Natural killer cell treated with Interleukin-12 subunit alpha and Interleukin-12 subunit beta and Interleukin-15 and Interleukin-18, amount 100 ng/mL, for 72 hours (primary cell): ENCODE results near the gene NF1. TPM values are rescaled to one million over a fixed set of nuclear protein-coding genes. Genes with fewer than 3 reads are reported as not detected.
"Not testable (repeated sequence)": the region's sequence is repeated elsewhere in the genome, so short reads cannot be mapped to it uniquely, and the experiment has no call there.

Experiments used
- ATAC-seq, 2 donors: fragments of 150-1000 bp; cut with Tn5 transposase in 1 of 2; sonication (Bioruptor Pico), chemical (Tn5 transposase) in 1 of 2; 2 replicates each; pipeline ENCODE4 v1.10.0; 2021
- DNase-seq: peaks from one replicate; pipeline ENCODE4 v3.0.0; 2022; ENCODE audit warnings: low spot score
- H3K27ac Mint-ChIP-seq, 2 donors: 1 replicate in 1 of 2; 2 replicates in 1 of 2; pipeline ENCODE4 v1.8.0; 2022; ENCODE audit warnings: mixed read lengths in 2 of 2, mild to moderate bottlenecking in 1 of 2, moderate library complexity in 1 of 2
- H3K27me3 Mint-ChIP-seq, 2 donors: 1 replicate in 1 of 2; 2 replicates in 1 of 2; pipeline ENCODE4 v1.8.0; 2022; ENCODE audit warnings: mixed read lengths in 2 of 2
- H3K36me3 Mint-ChIP-seq: one replicate; pipeline ENCODE4 v1.8.0; 2022; ENCODE audit warnings: mixed read lengths
- H3K4me1 Mint-ChIP-seq, 2 donors: 1 replicate in 1 of 2; 2 replicates in 1 of 2; pipeline ENCODE4 v1.8.0; 2022; ENCODE audit warnings: low read depth in 2 of 2, mixed read lengths in 2 of 2, mild to moderate bottlenecking in 1 of 2
- H3K4me3 Mint-ChIP-seq: one replicate; pipeline ENCODE4 v1.8.0; 2022; ENCODE audit warnings: mixed read lengths
- H3K9me3 Mint-ChIP-seq: 2 replicates; pipeline ENCODE4 v1.8.0; 2022; ENCODE audit warnings: mixed read lengths
- total RNA-seq, 2 donors: library from RNA; stranded (reverse); gene quantifications; one replicate each; pipeline ENCODE4 v1.2.3, GENCODE V29; 2022

NF1 gene
- total RNA-seq, 2 donors from 2014 or later = 34.6 to 45.1 TPM

GRCh38 chr17:31357091-31357490 is 262.3 kb downstream of the NF1 start:
- DNase-seq (no peak), ATAC-seq (no peak)
- H3K36me3 Mint-ChIP-seq = peaks cover 25% of the 10 kb centered on the region
- H3K4me3 Mint-ChIP-seq = no peak overlapping the region
- no peaks in the 10 kb centered on the region for H3K27me3 Mint-ChIP-seq
- H3K27ac Mint-ChIP-seq = no peak overlapping the region
- no peaks in the 10 kb centered on the region for H3K4me1 Mint-ChIP-seq
- H3K9me3 Mint-ChIP-seq = no peaks in the 10 kb centered on the region

DNA sequence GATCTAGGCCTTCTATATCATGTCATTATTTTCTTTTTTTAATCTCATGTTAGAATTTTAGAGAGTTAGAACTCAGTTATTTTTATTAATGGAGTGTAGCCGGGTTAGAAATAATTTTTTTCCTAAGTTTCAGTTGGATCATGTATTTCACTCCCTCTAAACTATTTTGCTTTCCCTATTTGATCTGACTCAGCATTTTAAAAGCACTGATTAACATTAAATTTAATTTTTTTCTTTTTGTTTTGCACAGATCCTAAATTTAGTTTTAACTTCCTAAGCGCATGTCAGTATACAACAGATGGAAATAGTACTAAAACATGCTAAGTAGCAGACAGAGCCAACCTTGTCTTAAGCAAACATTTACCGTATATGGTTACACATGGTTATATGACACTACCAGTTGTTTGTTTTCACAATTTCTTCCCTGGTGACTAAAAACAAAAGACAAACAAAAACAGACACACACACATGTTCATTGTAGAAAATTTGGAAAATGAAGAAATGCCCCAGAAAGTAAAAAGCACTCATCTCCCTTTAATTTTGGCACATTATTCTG is 263.1 kb downstream of the NF1 start:
- no peak overlapping the region for H3K27ac Mint-ChIP-seq
- H3K4me1 Mint-ChIP-seq = no peaks in the 10 kb centered on the region
- peaks cover 25% of the 10 kb centered on the region for H3K36me3 Mint-ChIP-seq
- no peak for DNase-seq
- no peak overlapping the region for H3K4me3 Mint-ChIP-seq
- no peaks in the 10 kb centered on the region for H3K9me3 Mint-ChIP-seq
- no peaks in the 10 kb centered on the region for H3K27me3 Mint-ChIP-seq
- ATAC-seq = no peak

DNA sequence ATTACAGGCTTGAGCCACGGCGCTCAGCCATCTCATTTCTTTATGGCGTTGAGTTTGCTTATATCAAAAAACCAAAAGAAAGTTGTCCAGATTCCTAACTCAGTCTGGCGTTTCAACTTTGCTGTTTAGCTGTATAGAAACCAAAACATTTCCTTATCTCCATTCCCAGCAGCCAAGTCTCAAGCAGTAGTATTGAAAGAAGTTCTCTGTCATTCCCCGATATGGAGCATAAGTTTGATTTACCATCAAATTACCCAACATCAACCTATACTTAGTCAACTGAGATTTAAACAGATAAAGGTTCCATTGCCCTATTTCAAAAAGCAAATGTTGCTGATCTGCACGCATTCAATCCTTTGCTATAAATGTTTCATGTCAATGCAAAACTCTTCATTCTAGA is 269.2 kb downstream of the NF1 start:
- Mint-ChIP-seq H3K4me1 (no peaks in the 10 kb centered on the region), H3K4me3 (no peak overlapping the region), H3K36me3 (peaks cover 14% of the 10 kb centered on the region), H3K9me3 (no peaks in the 10 kb centered on the region), H3K27me3 (no peaks in the 10 kb centered on the region), H3K27ac (no peak overlapping the region)
- no peak for DNase-seq
- ATAC-seq = no peak

- ATAC-seq = no peak
- Mint-ChIP-seq H3K27me3 (no peaks in the 10 kb centered on the region), H3K9me3 (no peaks in the 10 kb centered on the region), H3K4me3 (no peak overlapping the region), H3K4me1 (no peaks in the 10 kb centered on the region), H3K36me3 (peaks cover 2% of the 10 kb centered on the region), H3K27ac (no peak overlapping the region)
- no peak for DNase-seq
Observed at GRCh38 chr17:31366088-31366487, 271.3 kb downstream of the NF1 start.

DNA sequence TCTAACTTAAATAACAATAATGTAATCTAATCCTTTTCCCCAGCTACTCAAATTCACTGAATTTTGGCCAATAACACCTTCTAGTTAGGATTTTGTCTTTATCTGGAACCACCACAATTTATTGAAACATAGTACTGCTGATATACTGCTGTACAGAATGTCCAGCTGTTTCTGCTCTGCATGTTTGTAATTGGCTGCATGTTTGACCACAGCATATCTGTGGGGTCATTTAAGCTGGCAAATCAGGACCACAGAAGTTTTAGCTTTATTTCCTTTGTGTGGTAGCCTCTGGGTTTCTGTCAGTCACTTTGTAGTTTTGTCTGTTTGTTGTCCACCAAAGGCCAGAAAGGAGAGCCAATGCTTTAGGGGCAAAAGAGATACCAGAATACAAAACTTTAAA is 274.5 kb downstream of the NF1 start:
- H3K36me3 Mint-ChIP-seq = no peaks in the 10 kb centered on the region
- DNase-seq (no peak), ATAC-seq (no peak)
- no peak overlapping the region for H3K27ac Mint-ChIP-seq
- H3K9me3 Mint-ChIP-seq = no peaks in the 10 kb centered on the region
- H3K4me3 Mint-ChIP-seq = no peak overlapping the region
- peaks cover 0 to 4% of the 10 kb centered on the region in 2 donors for H3K4me1 Mint-ChIP-seq
- H3K27me3 Mint-ChIP-seq = no peaks in the 10 kb centered on the region

GRCh38 chr17:31371511-31372097 is 276.8 kb downstream of the NF1 start:
- H3K27ac Mint-ChIP-seq = peak overlapping the region in 1 of 2 donors; percentile 10
- no peaks in the 10 kb centered on the region for H3K9me3 Mint-ChIP-seq
- H3K27me3 Mint-ChIP-seq = no peaks in the 10 kb centered on the region
- H3K4me3 Mint-ChIP-seq = no peak overlapping the region
- peaks cover 0 to 4% of the 10 kb centered on the region in 2 donors for H3K4me1 Mint-ChIP-seq
- ATAC-seq (no peak), DNase-seq (no peak)
- no peaks in the 10 kb centered on the region for H3K36me3 Mint-ChIP-seq

DNA sequence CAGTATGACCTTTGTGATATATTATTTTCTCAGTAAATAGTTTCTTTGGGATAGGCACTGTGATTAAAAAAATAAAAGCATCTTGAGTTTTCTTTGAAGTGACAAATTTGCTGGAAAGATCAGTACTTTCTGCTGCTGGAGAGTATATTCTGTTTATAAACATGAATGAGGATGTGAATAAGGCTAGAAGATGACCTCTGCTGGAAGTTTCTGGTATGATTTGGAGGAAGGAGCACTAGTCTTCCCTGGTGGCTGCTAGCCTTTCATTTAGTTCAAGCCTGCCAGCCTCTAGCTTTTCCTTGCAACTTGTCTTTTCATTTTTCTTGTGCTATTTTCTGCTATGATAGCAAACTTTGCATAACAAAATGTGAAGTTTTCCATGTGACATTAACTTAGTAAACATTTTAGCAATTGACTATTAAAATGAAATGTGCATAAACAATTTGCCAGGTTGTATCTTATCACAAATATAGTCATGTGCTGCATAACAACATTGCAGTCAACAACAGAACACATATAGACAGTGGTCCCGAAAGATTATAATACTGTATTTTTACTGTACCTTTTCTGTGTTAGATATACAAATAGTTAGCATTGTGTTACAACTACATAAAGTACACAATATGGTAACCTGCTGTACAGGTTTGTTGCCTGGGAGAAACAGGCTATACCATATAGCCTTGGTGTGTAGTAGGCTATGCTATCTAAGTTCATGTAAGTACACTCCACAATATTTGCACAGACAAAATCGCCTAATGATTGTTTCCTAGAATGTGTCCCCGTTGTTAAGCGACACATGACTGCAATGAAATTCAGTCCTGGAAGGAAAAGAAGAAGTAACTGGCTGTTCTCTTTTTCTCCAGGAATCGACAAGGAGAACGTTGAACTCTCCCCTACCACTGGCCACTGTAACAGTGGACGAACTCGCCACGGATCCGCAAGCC is 278.6 kb downstream of the NF1 start:
- H3K4me3 Mint-ChIP-seq = no peak overlapping the region
- no peak overlapping the region for H3K27ac Mint-ChIP-seq
- peaks cover 0 to 4% of the 10 kb centered on the region in 2 donors for H3K4me1 Mint-ChIP-seq
- H3K27me3 Mint-ChIP-seq = no peaks in the 10 kb centered on the region
- no peaks in the 10 kb centered on the region for H3K9me3 Mint-ChIP-seq
- H3K36me3 Mint-ChIP-seq = peaks cover 4% of the 10 kb centered on the region
- ATAC-seq (no peak), DNase-seq (no peak)

DNA sequence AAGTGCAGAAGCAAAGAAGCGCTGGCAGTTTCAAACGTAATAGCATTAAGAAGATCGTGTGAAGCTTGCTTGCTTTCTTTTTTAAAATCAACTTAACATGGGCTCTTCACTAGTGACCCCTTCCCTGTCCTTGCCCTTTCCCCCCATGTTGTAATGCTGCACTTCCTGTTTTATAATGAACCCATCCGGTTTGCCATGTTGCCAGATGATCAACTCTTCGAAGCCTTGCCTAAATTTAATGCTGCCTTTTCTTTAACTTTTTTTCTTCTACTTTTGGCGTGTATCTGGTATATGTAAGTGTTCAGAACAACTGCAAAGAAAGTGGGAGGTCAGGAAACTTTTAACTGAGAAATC is 279.3 kb downstream of the NF1 start:
- Mint-ChIP-seq H3K9me3 (no peaks in the 10 kb centered on the region), H3K27ac (no peak overlapping the region), H3K4me1 (peaks cover 0 to 4% of the 10 kb centered on the region in 2 donors), H3K4me3 (no peak overlapping the region), H3K27me3 (no peaks in the 10 kb centered on the region), H3K36me3 (peaks cover 4% of the 10 kb centered on the region)
- ATAC-seq (no peak), DNase-seq (no peak)

GRCh38 chr17:31374503-31374902 is 279.7 kb downstream of the NF1 start:
- no peak overlapping the region for H3K27ac Mint-ChIP-seq
- H3K4me1 Mint-ChIP-seq = peaks cover 0 to 4% of the 10 kb centered on the region in 2 donors
- H3K27me3 Mint-ChIP-seq = no peaks in the 10 kb centered on the region
- H3K9me3 Mint-ChIP-seq = no peaks in the 10 kb centered on the region
- DNase-seq = no peak
- H3K4me3 Mint-ChIP-seq = no peak overlapping the region
- peaks cover 4% of the 10 kb centered on the region for H3K36me3 Mint-ChIP-seq
- no peak for ATAC-seq

DNA sequence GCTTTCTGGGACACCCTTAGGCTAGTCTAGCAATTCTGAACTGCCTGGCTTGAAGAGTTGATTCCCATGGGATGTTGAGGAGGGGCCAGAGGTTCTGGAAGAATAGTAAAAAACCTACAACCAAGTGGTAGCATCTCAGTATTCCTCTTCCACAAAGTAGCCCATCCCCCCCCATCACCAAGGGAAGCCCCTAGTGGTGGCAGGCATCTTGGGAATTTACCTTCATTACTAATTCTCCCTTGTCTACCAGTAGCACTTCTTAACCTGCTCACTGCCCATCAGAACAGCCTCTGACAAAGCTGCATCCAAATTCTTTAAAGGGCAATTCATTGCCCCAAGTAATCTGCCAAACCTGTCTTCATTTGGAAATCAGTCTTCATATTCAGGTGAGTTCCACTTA is 283.9 kb downstream of the NF1 start:
- Mint-ChIP-seq H3K36me3 (peaks cover 4% of the 10 kb centered on the region), H3K27ac (no peak overlapping the region), H3K27me3 (no peaks in the 10 kb centered on the region), H3K4me3 (no peak overlapping the region), H3K4me1 (peaks cover 0 to 2% of the 10 kb centered on the region in 2 donors), H3K9me3 (no peaks in the 10 kb centered on the region)
- ATAC-seq = no peak
- DNase-seq = no peak

GRCh38 chr17:31379597-31380205 is 284.9 kb downstream of the NF1 start:
- no peak for ATAC-seq

DNA sequence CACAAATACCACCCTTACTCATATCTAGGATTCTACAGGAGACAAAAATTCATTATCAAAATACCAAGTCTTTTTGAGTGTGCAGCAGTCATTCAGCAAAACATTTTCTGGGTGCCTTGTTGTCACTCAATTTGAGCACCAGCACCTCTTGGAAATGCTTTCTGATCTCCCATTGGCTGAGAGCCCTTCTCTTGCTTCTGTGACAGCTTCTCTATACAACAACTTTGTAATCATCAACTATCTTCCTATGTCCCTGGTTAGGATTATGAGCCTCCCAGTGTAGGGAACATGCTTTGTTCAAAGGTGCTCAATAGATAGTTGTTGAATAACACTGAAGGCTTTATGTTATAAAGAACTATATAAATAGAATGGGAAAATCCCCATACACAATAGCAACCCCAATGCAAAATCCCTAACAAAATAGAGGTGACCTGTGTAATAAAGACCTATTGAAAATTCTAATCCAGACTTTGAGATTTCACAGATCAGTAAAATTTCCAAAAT is 286.4 kb downstream of the NF1 start:
- no peaks in the 10 kb centered on the region for H3K27me3 Mint-ChIP-seq
- H3K4me1 Mint-ChIP-seq = peaks cover 0 to 2% of the 10 kb centered on the region in 2 donors
- H3K27ac Mint-ChIP-seq = no peak overlapping the region
- H3K36me3 Mint-ChIP-seq = peaks cover 4% of the 10 kb centered on the region
- H3K4me3 Mint-ChIP-seq = no peak overlapping the region
- no peak for DNase-seq
- ATAC-seq = no peak
- no peaks in the 10 kb centered on the region for H3K9me3 Mint-ChIP-seq

More at GRCh38 chr17:31379597-31380205, 284.9 kb downstream of the NF1 start:
- Mint-ChIP-seq H3K9me3 (no peaks in the 10 kb centered on the region), H3K27me3 (no peaks in the 10 kb centered on the region), H3K4me3 (no peak overlapping the region), H3K4me1 (peaks cover 0 to 2% of the 10 kb centered on the region in 2 donors), H3K27ac (no peak overlapping the region), H3K36me3 (peaks cover 4% of the 10 kb centered on the region)
- DNase-seq = no peak

DNA sequence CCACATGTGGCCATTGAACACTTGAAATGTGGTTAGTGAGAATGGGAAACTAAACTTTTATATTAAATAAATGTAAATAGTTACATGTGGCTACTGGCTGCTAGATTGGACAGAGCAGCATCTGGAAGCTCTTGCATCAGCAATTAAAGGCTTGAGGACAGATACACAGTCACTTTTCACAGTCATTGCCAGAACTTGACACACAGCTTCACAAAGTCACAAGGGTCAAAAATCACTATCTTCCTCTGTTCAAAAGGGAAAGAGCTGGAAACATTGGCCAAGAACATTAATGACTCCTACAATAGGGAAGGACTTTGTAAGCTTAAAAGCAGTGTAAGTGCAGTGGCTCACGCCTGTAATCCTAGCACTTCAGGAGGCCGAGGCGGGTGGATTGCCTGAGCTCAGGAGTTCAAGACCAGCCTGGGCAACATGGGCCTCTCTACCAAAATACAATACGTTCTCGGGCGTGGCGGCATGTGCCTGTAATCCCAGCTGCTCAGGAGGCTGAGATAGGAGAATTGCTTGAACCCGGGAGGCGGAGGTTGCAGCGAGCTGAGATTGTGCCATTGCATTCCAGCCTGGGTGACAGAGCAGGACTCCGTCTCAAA is 288.0 kb downstream of the NF1 start:
- H3K9me3 Mint-ChIP-seq, ATAC-seq, H3K36me3 Mint-ChIP-seq, H3K27ac Mint-ChIP-seq, DNase-seq, H3K27me3 Mint-ChIP-seq, H3K4me1 Mint-ChIP-seq, H3K4me3 Mint-ChIP-seq: not testable (repeated sequence)
